ENCODE results near the gene ASTE1. TPM values are rescaled to one million over a fixed set of nuclear protein-coding genes. Genes with fewer than 3 reads are reported as not detected.
A peak's percentile ranks its signal among the peaks of the same experiment; 100 is the strongest.
"Not testable (repeated sequence)": the region's sequence is repeated elsewhere in the genome, so short reads cannot be mapped to it uniquely, and the experiment has no call there.

ASTE1 gene
- total RNA-seq, 2 experiments from 2014 or later = 25.6 to 26.6 TPM

GRCh38 chr3:131047582-131047981 lies 21.0 kb upstream of the ASTE1 start:
- intact Hi-C loops (cut with DNase I, micrococcal nuclease) = no loop called here
- Mint-ChIP-seq H3K9me3 (peaks cover 17% of the 10 kb centered on the region), H3K27ac (no peak overlapping the region)

GRCh38 chr3:131042271-131042985 lies 15.8 kb upstream of the ASTE1 start:
- H3K9me3 Mint-ChIP-seq = peaks cover 27% of the 10 kb centered on the region
- H3K27ac ChIP-seq (ENCODE audit: low read depth in 1 of 2, low read length in 2 of 2); H3K36me3 ChIP-seq (ENCODE audit: insufficient read depth, low read length); intact Hi-C loops (cut with DNase I, micrococcal nuclease); H3K27me3 ChIP-seq (ENCODE audit: control insufficient read depth in 1 of 2, insufficient read depth in 2 of 2, low read length in 2 of 2); H3K4me3 ChIP-seq (ENCODE audit: low read length); H3K27me3 Mint-ChIP-seq: not testable (repeated sequence)
- peak overlapping the region; percentile 72 for H3K27ac Mint-ChIP-seq
- ATAC-seq (ENCODE audit: poor library complexity) = peak; percentile 80
- Histone ChIP-seq H3K9me3 (ENCODE audit: control insufficient read depth in 1 of 2, insufficient read depth in 1 of 2, low read length in 2 of 2) (peaks cover 12 to 16% of the 10 kb centered on the region in 2 experiments), H3K4me1 (ENCODE audit: insufficient read depth, low read length) (peaks cover 18% of the 10 kb centered on the region)
- H3K36me3 Mint-ChIP-seq (ENCODE audit: low read depth) = peaks cover 67% of the 10 kb centered on the region
- POLR2A ChIA-PET = interaction anchor here (0.6 to 1.4 kb wide), 6 partner anchors 9 to 671 kb away, joined by 3 to 4 read pairs (median 4); partner anchors contain the start of genes ASTE1 and NEK11
- peaks cover 32% of the 10 kb centered on the region for H3K4me1 Mint-ChIP-seq (ENCODE audit: low read depth)
- peak overlapping the region; percentile 25 for H3K4me3 Mint-ChIP-seq
- peak; percentile 11 to 81 (median 40) for DNase-seq
- CTCF ChIA-PET = interaction anchor here (1.1 kb wide), 1 partner anchor 9 kb away, joined by 5 read pairs; no protein-coding TSS in a partner anchor

More at GRCh38 chr3:131047582-131047981, 21.0 kb upstream of the ASTE1 start:
- Mint-ChIP-seq H3K27me3 (no peaks in the 10 kb centered on the region), H3K36me3 (ENCODE audit: low read depth) (peaks cover 56% of the 10 kb centered on the region), H3K4me1 (ENCODE audit: low read depth) (peaks cover 13% of the 10 kb centered on the region), H3K4me3 (no peak overlapping the region)
- ChIA-PET CTCF (no interaction called here), POLR2A (no interaction called here)
- TF ChIP-seq CTCF (IDR thresholded peaks at IDR 0.05) = no peak
- no peak overlapping the region for H3K4me3 ChIP-seq (ENCODE audit: low read length)
- peaks cover 2 to 16% of the 10 kb centered on the region in 2 experiments for H3K9me3 ChIP-seq (ENCODE audit: control insufficient read depth in 1 of 2, insufficient read depth in 1 of 2, low read length in 2 of 2)
- H3K27me3 ChIP-seq (ENCODE audit: control insufficient read depth in 1 of 2, insufficient read depth in 2 of 2, low read length in 2 of 2) = no peaks in the 10 kb centered on the region
- H3K36me3 ChIP-seq (ENCODE audit: insufficient read depth, low read length) = no peaks in the 10 kb centered on the region
- DNase-seq (no peak), ATAC-seq (ENCODE audit: poor library complexity) (no peak)
- no peak overlapping the region for H3K27ac ChIP-seq (ENCODE audit: low read depth in 1 of 2, low read length in 2 of 2)
- H3K4me1 ChIP-seq (ENCODE audit: insufficient read depth, low read length) = peaks cover 12% of the 10 kb centered on the region

GRCh38 chr3:131038326-131038725 lies 11.7 kb upstream of the ASTE1 start:
- no peak overlapping the region for H3K4me3 Mint-ChIP-seq
- H3K4me1 ChIP-seq (ENCODE audit: insufficient read depth, low read length) = peaks cover 16% of the 10 kb centered on the region
- H3K36me3 Mint-ChIP-seq (ENCODE audit: low read depth) = peaks cover 30% of the 10 kb centered on the region
- ChIA-PET CTCF (no interaction called here), POLR2A (no interaction called here)
- no peaks in the 10 kb centered on the region for H3K27me3 Mint-ChIP-seq
- H3K27ac ChIP-seq (ENCODE audit: low read depth in 1 of 2, low read length in 2 of 2) = no peak overlapping the region
- H3K9me3 ChIP-seq (ENCODE audit: control insufficient read depth in 1 of 2, insufficient read depth in 1 of 2, low read length in 2 of 2) = peaks cover 0 to 12% of the 10 kb centered on the region in 2 experiments
- no peak for DNase-seq
- H3K4me1 Mint-ChIP-seq (ENCODE audit: low read depth) = peaks cover 26% of the 10 kb centered on the region
- peaks cover 11% of the 10 kb centered on the region for H3K9me3 Mint-ChIP-seq
- H3K36me3 ChIP-seq (ENCODE audit: insufficient read depth, low read length) = no peaks in the 10 kb centered on the region
- H3K4me3 ChIP-seq (ENCODE audit: low read length) = no peak overlapping the region
- no peaks in the 10 kb centered on the region for H3K27me3 ChIP-seq (ENCODE audit: control insufficient read depth in 1 of 2, insufficient read depth in 2 of 2, low read length in 2 of 2)
- intact Hi-C loops (cut with DNase I, micrococcal nuclease) = loop anchor here (5.0 kb wide), 2 partner anchors 104 to 1304 kb away; no protein-coding TSS in a partner anchor
- no peak for ATAC-seq (ENCODE audit: poor library complexity)
- no peak overlapping the region for H3K27ac Mint-ChIP-seq
- no peak for TF ChIP-seq CTCF (IDR thresholded peaks at IDR 0.05)

All from CD4-positive, alpha-beta T cell (primary cell).